ENCODE results near the gene ANXA6.

Gene ANXA6

DNA sequence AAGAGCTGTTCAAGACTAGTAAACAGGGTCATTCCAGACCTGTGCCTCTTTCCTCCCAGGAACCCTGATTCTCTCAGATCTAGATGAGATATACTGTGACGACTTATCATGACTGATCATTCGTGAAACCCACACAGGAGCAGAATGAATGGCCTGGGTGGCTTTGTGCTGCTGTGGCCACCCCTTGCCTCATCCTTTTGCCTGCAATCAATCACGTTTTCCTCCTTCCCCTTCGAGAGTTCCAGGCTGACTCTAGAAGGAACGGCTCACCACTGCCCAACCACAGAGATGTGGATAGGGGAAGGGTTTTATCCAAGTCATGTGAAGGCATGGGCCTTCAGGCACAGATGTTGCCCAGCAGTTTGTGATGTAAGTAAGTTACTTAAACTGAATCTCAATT, 5.8 kb downstream of the ANXA6 start:
- no peak for DNase-seq

DNA sequence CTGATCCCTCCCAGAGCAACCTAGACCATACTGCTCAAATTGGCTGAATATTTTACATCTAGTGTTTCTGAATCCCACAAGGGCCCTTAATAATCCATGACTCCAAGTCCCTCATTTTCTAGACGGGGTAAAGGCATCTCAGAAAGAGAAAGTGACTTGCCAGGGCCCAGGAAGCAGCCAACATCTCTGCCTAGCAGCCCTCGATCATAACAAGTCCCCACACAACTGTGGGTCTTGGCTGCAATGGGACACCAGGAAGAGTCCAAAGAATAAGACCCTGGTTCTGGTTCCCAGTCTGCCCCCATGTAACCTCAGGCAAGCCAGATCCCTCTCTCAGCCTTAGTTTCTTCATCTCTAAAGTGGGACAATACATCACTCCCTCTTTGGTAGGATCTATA, 6.3 kb downstream of the ANXA6 start:
- peak; percentile 50 for DNase-seq

DNA sequence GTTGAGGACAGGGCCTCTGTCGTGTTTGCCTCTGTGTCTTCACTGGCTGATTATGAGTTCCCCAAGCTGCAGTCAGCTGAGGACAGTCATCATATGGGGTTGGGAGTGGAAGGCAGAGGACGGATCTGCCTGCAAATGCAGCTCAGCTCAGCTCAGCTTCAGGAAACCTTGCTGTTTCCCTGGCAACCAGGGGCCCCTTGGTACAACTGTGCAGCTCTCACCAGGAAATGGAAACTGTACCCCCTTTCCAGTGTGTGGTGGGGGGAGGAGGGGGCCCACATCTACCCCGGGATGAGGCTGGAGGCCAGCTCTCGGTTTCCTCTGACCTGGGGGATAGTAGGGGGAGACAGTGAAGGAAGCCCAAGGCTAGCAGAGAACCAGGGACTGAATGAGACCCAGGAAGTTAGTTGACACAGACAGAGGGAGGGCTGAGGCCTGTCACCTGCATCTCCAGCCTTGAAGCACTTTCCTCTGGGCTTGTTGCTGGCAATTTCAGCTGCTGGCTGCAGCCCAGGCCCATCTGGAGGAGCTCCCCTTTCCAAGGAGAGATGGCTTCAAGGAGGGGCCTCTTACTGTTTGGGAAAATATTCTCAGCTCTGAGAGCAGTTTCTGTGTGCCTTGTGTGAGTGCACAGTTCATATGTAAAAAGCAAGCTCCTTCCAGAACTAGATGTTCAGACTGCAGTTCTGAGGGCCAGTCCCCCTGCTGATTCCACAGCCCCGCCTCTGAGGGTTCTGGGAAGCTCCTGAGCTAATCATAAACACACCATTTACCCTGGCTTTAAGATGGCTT, 6.9 kb downstream of the ANXA6 start:
- DNase-seq, result peak; percentile 85

DNA sequence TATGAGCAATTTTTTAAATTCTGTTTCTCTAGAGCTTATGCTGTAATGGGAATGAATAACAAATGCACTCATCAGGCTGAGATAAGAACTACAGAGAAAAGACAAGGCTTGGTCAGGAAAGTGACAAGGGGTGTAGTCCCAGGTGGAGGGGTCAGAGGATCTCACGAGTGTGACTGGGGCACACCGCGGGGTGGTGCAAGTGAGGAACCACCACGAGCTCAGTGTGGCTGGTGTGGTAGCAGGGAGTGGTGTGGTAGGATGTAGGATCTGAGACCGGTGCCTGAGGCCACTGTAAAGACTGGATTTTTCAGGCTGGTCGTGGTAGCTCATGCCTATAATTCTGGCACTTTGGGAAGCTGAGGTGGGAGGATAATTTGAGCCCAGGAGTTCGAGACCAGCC, 9.0 kb downstream of the ANXA6 start:
- DNase-seq, result peak; percentile 49

DNA sequence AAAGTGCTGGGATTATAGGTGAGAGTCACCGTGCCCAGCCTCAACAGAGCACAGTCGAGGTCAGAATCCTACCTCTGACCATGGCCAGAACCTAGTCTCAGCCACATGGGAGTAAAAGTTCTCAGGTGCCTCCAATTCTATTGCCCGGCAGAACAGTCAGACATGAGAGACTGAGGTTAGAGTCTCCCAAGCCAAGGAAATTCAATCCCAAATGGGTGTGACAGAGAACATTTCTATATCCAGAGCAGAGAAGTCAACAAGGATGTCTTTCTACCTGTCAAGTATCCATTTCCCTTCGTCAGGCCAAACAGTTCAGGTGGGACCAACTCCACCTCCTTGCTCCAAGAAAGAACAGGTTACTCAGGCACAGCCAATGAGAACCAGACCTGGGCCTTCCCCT, 10.5 kb downstream of the ANXA6 start:
- no peak for DNase-seq

DNA sequence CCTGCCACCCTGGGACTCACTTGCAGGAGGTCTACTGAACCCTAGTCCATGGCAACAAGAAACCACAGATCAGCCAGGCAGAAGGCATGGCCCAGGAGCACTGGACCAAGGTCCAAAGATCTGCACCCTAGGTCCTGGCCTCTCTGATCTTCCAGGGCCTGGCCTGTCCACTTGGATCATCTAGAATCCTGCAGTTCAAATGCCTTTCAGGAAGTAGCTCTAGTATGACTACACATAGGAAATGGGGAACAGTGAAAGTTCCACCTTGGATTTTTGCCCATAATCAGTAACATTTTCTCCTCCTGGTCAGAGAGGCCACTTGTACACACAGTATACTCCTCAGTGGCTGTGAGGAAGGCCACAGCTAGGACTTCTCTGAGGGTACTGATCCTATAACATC, 11.5 kb downstream of the ANXA6 start:
- DNase-seq, result no peak

DNA sequence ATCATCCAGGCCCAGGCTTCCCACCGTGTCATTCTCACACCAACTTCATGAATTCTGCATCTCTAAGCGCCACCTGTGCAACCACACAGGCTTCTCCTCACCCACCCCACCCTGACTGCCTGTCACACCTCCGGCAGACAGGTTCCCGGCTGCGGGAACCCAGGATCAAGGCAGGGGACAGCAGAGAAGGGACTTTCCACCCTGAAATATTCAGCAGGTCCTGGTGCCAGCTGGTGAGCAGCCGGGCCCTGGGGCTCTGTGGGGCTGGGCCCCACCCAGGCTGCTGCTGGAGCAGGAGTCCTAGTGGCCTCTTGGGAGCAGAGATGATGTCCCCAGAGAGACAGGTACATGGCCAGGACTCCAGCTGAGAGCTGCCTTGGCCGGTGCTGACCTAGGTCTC, 12.7 kb downstream of the ANXA6 start:
- DNase-seq, result no peak

DNA sequence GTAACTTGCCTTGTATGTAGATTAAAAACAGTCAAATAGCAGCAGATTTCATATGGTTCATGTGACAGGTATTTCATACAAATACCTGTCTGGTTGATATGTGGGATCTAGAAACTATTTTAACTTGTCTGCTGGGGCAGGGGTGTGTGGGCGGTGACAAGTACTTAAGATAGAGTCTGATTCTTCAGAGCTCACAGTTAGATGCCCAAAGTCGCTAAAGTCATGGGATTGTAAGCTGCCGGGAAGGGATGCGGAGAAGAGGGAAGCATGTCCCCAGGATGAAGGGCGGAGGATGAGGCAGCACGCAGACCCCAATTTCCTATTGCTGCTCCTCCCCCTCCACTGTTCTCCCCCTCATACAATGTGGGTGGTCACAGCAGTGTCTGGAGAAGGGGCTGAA, 13.3 kb downstream of the ANXA6 start:
- no peak for DNase-seq

DNA sequence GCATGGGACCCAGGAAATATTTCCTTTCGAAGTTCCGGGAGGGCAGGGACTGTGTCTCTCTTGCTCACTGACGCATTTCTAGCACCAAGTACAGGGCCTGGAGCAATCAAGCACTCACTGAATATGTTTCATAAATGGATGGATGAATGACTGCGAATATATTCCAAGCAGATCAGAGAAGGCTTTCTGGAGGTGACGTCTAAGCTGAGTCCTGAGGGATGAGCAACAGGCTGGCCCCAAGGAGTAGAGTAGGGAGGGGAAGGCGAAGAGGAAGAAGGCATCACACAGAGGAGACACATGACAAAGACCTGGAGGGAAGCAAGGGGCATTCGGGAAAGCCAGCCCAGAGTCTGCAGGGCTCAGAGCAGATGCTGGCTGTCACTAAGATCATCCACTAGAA, 13.9 kb downstream of the ANXA6 start:
- DNase-seq, result no peak

DNA sequence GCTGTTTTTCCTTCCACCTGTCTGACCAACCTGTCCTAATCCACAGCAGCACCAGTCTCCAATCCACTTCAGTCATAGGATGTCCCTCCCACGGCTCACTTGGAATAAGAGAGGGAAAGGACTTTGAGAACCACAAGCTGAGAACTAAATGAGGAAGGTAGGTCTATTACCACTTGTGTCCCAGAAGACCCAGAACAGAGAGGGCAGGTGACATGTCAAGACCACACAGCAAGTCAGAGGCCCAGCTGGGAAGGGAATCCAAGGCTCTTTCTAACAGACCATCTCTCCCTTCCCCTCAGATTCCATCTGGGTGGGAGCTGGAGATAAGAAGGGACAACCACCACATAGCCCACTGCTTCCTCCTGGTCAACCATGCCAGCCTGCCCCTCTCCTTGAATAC, 14.6 kb downstream of the ANXA6 start:
- DNase-seq, result no peak

DNA sequence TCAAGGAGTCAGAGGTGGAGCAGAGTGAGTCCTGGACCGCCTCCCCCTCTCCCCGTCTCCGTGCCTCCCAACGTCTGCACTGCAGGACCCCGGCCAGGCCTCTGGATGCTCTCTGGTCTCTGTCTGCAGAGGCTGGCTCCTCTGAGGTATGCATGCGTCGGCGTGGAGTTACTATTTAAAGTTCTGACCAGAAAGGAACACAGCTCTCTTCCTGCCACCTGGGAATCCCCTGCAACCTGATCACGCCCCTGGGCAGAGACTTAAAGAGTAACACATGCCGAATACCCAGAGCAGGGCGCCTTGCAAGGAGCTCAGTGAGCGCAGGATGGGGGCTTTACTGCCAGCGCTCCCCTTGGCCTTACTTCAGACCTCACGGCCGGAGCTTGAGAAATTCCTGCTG, 16.0 kb downstream of the ANXA6 start:
- DNase-seq, result peak; percentile 70

DNA sequence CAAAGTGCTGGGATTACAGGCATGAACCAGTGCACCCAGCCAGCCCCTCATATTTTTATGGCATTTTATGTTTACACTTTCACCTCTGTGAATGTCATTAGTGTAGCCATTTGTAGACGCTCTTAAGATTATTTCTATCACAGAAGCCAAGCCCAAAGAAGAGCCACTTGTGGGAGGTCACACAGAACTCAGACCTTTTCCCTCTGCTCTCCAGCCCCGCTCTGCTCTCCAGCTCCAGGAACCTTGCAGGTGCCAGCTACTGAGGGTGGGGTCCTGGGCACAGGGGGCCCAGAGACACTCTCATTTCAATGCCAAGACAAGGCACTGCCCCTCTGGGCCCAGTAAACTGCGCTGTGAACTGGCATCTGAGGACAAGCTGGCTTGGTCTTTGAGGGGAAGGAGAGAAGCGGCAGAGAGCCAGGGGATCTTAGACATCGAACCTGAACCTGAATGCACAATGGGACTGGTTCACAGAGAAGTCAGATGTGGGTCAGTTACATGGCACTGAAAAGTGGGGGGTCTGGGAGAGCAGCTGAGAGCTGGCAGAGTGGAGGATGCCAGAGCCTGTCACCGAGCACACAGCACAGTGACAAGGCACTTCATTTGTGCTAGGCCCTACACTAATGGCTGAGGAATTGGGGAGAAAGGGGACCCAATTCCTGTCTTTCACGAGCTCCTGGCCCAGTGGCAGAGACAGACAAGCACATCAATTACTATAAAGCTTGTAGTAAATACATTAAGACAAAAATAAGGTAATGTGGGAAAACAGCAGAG, 16.7 kb downstream of the ANXA6 start:
- DNase-seq, result no peak

DNA sequence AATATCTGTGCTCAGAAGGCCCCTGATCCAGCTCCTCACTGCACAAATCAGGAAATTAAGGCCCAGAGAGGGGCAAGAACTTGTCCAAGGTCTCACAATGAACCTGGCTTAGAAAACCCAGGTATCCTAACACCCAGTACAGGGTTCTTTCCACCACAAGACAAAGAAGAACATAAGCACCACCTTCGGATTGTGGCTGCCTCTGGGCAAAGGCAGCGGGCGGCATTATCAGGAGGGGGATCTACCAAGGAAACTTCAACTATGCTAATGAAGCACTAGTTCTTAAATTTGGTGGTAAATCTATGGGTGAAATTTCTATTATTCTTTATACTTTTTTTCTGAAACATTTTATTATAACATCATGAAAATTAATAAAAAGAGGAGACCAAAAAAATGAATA, 17.9 kb downstream of the ANXA6 start:
- DNase-seq, result no peak

DNA sequence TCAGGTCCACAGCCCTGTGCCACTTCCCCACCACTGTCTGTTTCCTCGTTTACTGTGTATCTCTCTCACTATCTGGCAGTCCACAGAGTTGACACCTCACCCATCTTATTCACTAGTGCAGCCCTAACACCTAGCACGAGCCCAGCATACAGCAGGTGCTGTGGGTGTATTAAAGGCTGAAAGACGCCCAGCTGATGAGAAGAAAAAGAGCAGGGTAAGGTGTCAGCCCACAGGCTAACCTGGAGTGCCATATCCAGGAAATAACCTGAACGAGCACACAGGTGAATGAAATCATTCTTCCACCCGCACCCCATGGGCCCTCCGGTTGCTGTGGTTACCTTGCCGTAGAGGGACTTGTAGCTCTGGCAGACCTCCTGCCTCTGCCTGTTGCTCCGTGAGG, 18.6 kb downstream of the ANXA6 start:
- peak; percentile 56 for DNase-seq

DNA sequence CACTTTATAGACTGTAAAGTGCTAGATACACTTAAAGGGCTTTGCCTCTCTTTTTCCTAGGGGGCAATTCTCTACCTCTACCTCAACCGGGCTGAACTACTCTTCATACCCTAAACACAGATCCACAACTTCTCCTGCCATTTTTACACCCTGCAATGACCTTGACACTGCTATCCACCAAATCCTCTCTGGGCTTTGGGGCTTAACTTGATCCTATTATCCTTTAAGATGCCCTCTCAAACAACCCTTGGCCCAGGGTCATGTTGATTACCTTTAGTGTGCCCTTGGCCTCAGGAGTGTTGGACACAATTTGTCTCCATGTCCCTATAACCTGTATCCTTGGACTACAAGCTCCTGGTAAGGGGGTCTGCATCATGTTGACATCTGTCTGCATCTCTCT, 19.5 kb downstream of the ANXA6 start:
- no peak for DNase-seq

DNA sequence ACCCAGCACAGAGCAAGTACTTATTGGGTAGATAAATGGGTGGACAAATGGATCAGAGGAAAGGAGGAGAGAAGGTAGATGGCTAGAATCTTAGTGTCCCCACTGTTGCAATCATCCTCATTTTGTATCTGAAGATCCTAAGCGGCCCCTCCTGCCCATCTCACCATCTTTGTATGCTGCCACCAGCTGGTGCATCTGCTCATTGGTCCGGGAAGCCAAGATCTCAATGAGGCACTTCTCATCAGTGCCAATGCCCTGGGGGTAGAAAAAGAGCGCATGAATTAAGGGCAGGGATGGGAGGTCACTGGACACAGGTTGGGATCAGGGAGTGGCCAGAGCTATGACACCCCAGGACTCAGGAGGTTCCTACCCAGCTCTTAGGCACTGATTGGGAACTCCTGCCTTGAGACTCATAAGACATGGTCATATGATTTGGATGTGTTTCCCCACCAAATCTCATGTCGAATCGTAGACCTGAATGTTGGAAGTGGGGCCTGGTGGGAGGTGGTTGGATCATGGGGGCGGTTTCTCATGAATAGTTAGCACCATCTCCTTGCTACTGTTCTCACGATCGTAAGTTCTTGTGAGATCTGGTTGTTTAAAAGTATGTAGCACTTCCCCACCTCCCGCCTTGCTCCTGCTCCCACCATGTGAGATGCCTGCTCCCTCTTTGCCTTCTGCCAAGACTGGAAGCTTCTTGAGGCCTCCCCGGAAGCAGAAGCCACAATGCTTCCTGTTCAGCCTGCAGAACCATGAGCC, 20.3 kb downstream of the ANXA6 start:
- DNase-seq, result no peak

DNA sequence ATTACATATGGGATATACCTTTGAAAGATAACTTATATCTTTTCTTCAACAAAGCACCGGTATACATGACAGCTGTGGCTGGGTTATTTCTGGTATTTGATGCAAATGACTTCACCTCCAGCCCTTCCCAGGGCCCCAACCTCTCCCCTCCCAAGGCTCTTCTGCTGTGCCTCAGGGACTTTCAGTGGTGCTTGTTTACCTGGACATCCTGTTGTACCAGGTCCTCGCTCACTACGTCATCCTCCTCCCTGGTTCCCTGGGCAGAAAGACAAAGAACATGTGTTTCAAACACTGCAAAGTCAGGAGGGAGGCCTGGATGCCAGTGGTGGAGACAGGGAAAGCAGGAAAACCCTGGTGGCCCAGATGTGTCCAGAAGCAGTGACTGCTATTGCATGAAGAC, 23.4 kb downstream of the ANXA6 start:
- DNase-seq, result no peak

DNA sequence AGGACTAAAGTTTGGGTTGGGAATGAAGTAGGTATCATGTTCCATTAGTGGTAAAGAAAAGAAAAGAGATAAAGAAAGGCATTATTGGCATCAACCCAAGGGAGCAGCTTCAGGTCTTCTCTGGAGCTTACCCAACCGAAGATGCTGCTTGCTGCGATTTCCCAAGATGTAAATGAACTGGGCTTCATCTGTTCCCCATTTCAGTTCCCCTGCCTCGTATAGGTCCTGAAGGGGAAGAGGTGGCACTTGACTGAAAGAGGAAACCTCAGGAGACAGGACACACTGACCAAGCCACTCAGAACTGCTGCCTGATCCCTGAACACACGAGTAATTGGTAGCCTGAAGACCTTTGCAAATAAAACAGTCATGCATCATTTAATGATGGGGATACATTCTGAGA, 24.6 kb downstream of the ANXA6 start:
- no peak for DNase-seq

DNA sequence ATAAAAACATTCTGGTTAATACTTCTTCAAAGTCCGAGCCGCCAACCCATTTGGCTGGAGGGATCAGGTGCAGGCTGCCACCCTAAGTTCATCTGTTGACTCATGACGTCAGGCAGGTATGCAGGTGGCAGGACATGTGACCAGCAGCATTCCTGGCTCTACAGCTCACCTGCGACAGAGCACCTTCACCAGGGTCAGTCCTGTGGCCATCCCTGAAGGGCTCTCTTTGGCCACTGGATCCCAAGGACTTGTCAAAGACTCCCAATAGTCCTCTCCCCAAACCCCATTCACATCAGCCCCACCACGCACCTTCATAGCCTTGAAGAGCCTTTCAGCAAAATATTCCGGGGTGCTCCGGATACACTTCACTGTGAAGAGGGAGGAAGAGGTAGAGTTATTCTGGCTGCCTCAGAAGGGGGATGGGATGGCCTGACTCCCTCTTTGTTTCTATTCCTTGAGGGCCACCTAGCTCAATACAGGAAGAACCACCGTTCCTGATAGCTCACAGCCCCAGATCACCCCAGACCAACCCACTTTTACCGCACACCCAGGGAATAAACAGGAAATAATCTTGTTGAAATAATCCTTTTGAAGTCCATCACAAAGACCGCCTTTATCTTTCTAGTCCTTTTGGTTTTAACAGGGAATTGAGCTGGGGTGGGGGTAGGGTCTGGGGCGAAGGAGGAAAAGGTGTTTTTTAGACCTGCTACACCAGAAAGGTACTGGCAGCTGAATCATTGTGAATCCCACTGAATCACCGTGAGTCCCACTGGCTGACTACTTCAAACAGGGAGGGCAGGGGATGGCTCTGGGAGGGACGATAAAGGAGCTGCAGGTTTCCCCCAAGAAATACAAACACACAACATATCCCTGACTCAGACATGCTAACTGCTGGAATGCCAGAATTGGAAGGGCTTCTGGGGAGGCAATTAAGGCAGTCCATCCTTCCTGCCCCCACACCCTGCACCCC, 26.4 kb downstream of the ANXA6 start:
- DNase-seq, result no peak

DNA sequence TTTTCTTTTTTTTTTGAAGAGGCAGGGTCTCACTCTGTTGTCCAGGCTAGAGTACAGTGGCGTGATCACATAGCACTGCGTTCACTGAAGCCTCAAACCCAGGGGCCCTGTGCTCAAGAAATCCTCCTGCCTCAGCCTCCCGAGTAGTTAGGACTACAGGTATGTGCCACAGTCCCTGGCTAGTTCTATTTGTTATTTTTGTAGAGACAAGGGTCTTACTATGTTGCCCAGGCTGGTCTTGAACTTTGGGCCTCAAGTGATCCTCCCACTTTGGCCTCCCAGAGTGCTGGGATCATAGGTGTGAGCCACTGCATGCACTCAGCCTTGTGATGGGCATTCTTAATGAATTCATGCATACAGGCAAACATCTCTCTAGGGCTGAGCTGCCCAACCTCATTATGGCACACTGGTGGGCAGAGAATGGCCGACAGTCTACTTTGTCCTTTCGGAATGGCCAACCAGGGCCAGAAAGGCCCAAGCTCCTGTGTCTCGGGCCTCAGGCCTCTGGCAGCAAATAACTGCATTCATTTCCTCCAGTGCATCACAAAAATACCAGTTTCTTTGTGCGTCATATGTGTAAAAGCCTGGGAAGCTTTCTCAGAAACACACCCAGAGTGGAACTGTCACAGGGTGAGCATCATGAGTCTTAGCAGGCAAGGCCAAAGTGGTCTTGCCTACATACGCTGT, 27.2 kb downstream of the ANXA6 start:
- no peak for DNase-seq

DNA sequence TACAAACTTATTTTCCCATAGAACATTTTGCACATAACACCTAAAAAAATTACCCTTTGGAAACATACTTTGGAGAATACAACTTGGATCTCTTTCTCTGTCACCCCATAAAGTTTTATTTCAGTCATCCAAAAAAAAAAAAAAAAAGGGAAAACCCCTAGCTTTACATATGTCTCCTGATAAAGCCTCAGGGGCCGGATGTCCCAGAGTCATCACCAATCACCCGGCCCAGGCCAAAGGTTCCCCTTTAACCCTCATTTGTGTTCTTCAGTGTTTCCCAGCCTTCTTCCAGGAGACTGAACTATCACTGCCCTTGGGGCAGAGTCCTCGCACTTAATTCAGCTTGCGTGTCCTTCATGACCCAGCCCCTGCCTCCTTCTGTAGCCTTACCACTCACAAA, 28.8 kb downstream of the ANXA6 start:
- no peak for DNase-seq

DNA sequence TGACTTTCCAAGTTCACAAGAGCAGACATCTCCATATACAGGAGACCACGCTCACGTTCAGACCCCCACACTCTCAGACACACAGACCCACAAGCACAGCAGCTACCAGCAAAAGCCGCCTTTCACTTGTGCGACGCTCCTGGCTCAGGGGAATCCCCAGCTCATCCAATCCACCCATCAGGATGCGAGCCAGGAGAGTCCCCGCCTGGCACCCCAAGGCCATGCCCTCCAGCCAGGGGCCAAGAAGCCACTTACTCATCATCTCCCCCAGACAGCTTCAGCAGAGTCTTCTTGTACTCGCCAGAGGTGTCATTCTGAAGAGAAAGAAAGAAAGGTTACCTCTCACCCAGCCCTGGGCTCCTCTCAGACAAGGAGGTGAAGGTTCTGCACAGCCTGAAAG, 29.7 kb downstream of the ANXA6 start:
- no peak for DNase-seq

All from CD4-positive, alpha-beta T cell treated with Interleukin-6 for 4 hours (primary cell).